Amniotic stem cell (primary cell): ENCODE data around the gene CCDC57.

Experiments used
- DNase-seq: peaks from one replicate; lab custom pipeline; 2025; lab: John Stamatoyannopoulos, UW

The CCDC57 gene

GRCh38 chr17:82092995-82093751, 119.5 kb downstream of the CCDC57 start:
- no peak for DNase-seq

GRCh38 chr17:82092628-82092994, 120.0 kb downstream of the CCDC57 start:
- no peak for DNase-seq

- DNase-seq, result no peak
Observed at GRCh38 chr17:82092094-82092586, 120.5 kb downstream of the CCDC57 start.

GRCh38 chr17:82091264-82092066, 121.2 kb downstream of the CCDC57 start:
- DNase-seq, result no peak

- DNase-seq, result no peak
Observed at GRCh38 chr17:82090549-82091263, 121.9 kb downstream of the CCDC57 start.

- DNase-seq, result no peak
Observed at GRCh38 chr17:82089723-82090548, 122.7 kb downstream of the CCDC57 start.

GRCh38 chr17:82088838-82089722, 123.6 kb downstream of the CCDC57 start:
- no peak for DNase-seq

- DNase-seq, result no peak
Observed at GRCh38 chr17:82087961-82088837, 124.4 kb downstream of the CCDC57 start.

GRCh38 chr17:82086941-82087906, 125.4 kb downstream of the CCDC57 start:
- DNase-seq, result no peak

- DNase-seq, result no peak
Observed at GRCh38 chr17:82085931-82086764, 126.5 kb downstream of the CCDC57 start.

- DNase-seq, result no peak
Observed at GRCh38 chr17:82085031-82085861, 127.4 kb downstream of the CCDC57 start.

GRCh38 chr17:82084373-82085030, 128.1 kb downstream of the CCDC57 start:
- no peak for DNase-seq

- no peak for DNase-seq
Observed at GRCh38 chr17:82083533-82084359, 128.9 kb downstream of the CCDC57 start.

- DNase-seq, result no peak
Observed at GRCh38 chr17:82083009-82083408, 129.6 kb downstream of the CCDC57 start.

- no peak for DNase-seq
Observed at GRCh38 chr17:82082456-82082855, 130.2 kb downstream of the CCDC57 start.
